RPMI8226 (cell line): ENCODE measurements around the gene ABHD17C.

Experiments
- DNase-seq: peaks from one replicate; pipeline ENCODE4 v3.0.0-alpha.2; 2015

ABHD17C gene

DNA sequence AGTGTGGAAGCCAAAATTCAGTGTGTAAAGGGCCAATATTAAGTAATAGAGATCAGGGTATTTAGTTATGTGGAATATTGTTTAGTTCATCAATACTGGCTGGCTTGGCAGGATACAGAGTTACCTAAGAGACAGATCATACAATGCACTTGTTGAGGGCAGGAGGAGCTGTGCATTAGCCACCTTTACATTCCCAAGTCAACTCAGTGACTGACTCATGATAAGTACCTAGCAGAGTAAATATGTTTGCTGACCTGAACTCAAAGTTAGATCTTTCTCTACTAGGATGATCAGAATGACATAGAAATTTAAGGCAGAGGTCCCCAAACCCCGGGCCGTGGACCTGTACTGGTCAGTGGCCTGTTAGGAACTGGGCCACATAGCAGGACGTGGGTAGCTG, 3.5 kb upstream of the ABHD17C start:
- DNase-seq = no peak

DNA sequence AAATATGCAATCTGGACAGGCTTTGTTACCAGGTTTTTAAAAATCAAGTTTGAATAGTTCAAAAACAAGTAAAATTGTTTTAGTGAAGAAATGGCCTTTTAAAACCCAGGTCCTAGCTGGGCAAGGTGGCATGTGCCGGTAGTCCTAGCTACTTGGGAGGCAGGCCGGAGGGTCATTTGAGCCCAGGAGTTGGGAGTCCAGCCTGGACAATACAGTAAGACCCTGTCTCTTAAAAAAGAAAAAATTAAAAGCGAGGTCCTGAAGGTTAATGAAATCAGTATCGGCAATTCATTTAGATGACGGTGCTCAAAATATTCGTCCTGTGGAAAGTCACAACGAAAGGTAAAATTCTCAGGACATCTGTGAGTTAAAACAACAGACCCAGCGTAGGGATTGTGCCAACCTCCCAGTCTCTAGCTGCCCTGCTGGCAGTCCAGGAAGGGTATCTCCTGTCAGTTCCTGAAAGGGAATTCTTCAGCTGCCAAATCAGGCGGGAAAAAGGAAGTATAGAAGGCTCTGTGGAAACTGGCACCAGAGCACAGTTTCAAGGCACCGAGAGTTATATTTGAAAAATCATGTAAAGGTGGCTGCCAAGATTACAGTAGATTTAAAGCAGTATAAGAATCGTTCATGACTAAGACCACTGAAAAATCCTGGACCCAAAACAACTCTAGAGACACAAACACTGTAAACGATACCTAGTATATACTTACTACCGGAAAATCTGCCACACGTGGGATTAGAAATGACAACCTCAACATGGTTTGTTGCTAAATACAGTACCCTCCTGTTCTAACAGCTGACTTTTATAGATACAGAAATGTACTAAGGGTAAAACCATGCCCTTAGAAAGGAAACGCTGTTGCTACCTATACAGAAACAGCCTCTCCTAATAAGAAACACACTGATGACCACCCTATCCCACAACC, 1.2 kb upstream of the ABHD17C start:
- DNase-seq = no peak

DNA sequence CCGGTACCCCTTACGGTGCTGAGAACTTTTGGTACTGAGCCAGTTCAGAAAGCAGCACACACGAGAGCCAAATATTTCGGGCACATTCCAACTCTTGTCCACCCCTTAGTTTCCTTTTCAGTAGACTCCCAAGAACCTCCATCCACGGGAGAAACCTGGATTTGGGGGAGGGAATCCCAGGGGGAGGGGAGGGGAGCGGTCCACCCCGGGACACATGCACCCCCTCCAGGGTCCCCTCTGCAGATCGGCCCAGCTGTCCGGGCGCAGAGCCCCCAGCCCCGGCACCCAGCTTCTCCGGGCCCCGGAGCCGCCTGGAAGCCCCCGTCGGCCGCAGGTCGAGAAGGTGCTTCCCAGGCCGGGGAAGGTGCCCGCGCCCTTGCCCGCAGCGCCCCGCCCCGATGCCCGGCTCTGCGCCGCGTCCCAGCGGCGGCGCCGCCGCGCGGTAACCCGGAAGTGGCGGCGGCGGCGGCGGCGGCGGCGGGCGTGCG, 455 bp upstream of the ABHD17C start:
- DNase-seq = peak; percentile 65

DNA sequence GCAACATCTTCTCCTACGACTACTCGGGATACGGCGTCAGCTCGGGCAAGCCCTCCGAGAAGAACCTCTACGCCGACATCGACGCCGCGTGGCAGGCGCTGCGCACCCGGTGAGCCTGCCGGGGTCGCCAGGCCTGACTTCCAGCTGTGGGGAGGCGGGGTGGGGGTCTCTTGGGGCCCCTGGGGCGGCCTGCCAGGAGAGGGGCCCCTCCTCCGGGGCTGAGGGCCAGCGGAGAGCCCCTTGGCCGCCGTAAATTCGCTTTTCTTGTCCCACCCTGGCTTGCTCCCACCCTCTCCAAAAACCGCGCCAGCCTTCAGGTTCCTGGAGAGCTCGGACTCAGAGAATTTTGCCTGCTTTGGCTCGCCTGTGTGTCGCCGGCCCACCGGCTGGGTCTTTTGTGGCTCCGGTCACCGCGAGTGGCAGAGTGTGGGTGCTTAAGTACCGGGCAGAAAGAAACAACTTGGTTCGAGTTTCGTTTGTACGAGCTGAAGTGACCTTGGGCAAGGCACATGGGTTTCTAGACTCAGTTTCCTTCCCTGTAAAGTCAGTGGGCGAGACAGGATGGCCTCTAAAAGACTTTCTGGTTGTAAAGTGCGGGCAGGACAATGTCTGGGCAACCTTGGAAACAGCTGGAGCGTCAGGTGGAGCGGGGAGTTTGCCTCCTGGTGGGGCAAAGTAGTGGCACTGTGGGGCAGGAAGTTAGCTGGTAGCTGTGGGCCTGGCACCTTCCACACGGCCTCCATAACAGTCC, 976 bp downstream of the ABHD17C start:
- peak; percentile 78 for DNase-seq

- DNase-seq = no peak
Measured at GRCh38 chr15:80697075-80697685, 2.1 kb downstream of the ABHD17C start.

DNA sequence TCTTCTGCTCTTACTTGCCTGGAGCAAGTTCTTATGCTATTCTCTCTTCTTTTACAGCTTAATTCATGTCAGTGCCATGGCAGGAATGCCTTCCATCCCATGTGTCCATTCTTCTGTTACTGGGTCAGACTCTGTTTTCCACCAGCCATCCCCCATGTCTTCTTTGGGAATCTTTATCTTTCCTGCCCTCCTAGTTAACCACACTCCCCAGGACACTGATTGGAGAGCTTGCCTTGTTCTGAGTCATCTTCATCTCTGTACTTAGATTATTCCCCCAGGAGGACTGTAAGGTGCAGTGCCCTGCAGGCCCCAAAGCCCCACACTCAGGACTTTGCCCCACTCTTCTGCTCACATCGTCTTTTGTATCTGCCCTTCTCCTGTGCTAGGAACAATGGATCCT, 3.6 kb downstream of the ABHD17C start:
- no peak for DNase-seq

- no peak for DNase-seq
Measured at GRCh38 chr15:80699981-80700380, 4.9 kb downstream of the ABHD17C start.

- DNase-seq = no peak
Measured at GRCh38 chr15:80701676-80702311, 6.7 kb downstream of the ABHD17C start.

- DNase-seq = no peak
Measured at GRCh38 chr15:80703081-80703480, 8.0 kb downstream of the ABHD17C start.

- DNase-seq = no peak
Measured at GRCh38 chr15:80703965-80704364, 8.9 kb downstream of the ABHD17C start.

- DNase-seq = no peak
Measured at GRCh38 chr15:80706161-80706560, 11.1 kb downstream of the ABHD17C start.

DNA sequence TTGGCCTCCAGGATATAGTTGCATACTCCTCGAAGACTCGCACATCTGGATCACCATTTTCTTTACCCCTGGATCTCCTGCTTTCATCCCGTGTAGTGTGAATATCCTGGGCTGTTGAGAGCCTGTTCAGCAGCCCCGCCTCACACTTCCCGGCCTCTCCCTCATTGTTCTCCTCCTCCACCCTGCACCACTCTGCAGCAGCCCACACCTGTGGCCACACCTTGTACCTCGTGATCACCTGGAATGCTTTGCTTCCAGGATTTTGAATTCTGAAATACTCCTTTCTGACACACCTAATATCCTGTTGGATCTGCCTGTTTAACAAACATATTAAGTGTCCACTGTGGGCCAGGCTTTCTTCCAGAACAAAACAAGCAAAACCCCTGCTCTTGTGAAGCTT, 14.4 kb downstream of the ABHD17C start:
- DNase-seq = no peak

DNA sequence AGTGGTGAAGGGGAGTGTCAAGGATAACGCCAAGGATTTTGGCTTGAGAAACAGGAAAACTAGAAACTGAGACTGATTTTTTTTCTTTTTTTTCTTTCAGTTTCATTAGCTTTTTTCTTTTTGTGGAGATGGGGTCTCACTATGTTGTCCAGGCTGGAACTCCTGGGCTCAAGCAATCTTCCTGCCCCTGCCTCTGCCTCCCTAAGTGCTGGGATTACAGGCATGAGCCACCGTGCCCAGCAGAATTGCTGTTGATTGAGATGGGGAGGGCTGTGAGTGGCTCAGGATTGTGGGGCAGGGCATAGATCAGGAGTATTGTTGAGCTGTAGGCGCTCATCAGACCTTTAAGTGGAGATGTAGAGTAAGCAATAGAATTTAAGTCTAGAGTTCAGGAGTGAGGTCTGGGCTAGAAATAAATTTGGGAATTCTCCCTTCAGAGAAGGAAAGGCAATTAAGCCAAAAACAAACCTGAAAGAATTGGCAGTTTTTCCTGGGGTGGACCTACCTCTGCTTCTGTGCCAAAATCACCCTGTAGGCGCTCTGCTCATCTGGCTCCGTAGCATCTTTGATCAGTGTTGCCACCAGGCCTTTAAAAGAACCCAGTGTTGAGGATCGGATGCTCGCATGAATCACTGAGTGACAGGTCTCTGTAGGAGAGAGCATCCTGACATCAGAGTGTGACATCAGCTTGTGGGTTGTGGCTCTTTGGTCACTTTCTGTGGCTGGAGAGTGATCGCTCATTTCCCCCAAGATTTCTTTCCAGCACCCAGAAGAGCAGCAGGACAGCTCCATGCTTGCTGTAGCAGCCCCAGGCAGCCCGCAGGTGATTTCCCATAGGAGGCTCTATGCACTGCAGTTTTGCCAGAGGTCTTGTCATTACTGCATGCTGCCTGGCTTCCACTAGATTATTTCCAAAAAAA, 15.8 kb downstream of the ABHD17C start:
- DNase-seq = no peak

DNA sequence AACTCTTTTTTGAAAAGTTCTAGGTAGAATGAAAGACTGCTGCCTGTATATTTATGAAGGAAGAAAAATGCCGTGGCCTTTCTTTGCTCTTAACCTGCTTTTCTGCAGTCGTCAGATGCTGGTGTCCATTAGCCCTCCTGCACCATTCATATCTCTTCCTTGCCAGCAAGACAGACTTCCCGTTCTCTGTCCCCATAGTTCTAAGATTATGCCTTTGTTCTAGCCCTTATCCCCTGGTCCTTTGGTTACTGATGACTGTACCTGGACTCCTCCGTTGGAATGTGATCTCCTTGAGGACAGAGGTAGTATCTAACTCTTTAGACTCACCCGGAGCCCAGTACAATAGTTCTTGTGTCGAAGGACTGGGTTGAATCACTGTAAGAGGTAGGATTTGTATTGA, 16.8 kb downstream of the ABHD17C start:
- no peak for DNase-seq

GRCh38 chr15:80712956-80713355, 17.8 kb downstream of the ABHD17C start:
- no peak for DNase-seq

DNA sequence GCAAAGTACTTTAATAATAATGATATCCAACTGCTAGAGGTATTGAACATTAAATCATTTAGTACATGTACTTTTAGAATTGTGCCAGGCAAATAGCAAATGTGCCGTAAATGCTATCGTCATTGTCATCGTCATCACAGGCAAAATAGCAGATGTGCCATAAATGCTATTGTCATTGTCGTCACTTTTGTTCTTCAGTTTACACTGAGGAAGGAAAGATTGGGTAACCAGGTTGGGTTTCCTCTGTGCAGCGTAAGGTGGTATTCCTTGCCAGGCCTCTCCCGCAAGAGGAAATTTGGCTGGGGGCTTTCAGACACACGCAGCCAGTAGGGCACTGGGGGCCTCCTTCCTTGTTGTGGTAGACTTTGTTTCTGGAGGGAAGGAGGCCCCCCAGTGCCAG, 26.4 kb downstream of the ABHD17C start:
- DNase-seq = no peak

GRCh38 chr15:80722811-80723210, 27.7 kb downstream of the ABHD17C start:
- DNase-seq = no peak

DNA sequence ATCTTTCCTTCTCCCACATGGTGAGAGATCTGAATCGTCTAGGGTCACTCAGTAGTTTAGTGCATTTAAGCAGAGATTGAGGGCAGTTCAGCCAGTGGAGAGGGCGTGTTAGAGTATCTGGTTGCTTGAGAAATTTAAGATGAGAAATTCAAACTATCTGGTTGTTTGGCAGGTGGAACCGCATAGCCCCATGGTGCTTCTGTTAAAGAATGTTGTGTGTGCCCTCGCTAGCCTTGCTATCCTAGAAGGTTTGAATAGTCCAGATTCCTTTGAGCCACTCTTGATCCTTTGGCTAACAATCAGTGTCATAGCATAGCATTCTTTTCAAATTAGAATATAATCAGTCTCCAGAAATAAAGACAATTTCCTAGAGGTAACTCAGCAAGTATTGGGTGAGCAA, 32.1 kb downstream of the ABHD17C start:
- no peak for DNase-seq

DNA sequence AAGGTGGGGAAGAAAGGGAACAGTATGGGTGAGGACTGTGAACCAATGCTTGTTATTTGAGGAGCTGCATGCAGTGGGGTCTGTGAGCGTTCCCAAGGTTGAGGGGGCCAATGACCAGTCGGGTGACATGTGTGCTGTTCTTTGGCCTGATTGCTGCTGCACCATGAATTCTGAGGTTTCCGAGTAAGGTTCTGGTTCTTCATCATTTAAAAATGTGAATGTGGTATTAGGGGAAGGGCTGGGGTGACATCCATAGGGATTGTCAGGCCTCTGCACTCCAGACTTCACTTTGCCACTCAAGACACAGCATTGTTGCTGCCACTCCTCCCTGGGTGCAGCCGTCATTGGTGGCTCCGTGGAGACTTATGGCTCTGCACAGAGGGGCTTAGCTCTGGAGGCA, 32.5 kb downstream of the ABHD17C start:
- DNase-seq = no peak

DNA sequence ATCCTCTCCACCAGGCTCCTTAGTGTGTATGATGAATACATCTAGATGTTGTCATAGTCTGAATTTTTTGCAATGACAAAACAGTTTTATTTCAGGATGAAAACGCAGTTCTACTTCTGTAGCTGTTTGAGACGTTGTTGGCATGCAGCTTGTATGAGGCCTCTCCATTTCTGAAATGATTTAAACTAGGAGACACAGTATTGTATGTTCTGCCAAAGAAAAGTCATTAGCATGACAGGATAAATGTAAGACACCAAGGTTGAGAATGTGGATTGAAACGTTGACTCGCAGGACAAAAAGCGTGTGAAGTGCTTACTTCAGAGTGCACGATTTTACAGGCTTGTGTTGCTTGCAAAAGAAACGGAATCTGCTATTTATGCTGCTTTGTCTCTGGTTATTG, 35.3 kb downstream of the ABHD17C start:
- DNase-seq = no peak

- no peak for DNase-seq
Measured at GRCh38 chr15:80730926-80731325, 35.8 kb downstream of the ABHD17C start.

DNA sequence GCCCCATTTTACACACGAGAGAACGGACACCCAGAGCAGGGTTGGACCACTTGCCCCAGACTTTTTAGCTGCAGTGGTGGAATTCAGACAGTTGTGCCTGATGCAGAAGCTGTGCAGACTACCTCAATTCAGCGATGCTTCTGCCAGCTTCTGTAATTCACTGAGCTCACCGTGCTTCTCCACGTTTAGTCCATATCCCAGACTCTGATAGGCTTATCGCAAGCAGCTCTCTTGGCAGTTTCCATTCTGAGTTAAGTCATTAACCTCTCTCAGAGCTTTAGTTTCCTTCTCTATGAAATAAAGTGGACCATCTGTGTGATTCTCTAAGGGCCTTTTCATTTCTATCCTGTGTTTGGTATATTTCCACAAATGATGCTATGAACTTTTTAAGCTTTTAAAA, 37.1 kb downstream of the ABHD17C start:
- DNase-seq = no peak
